HG02840 (cell line): ENCODE results near the gene PSG11.
"Not testable (repeated sequence)": the region's sequence is repeated elsewhere in the genome, so short reads cannot be mapped to it uniquely, and the experiment has no call there.

ENCODE experiments used
- ATAC-seq: cut with Tn5 transposase; IDR thresholded peaks from one replicate; pipeline ENCODE4 v1.9.1; 2021; ENCODE audit warnings: mild to moderate bottlenecking, moderate library complexity, moderate number of reproducible peaks; ENCODE audit not compliant: unreplicated experiment, low FRiP score

The PSG11 gene

GRCh38 chr19:42989851-42990250 lies 36.4 kb downstream of the PSG11 start:
- no peak for ATAC-seq

GRCh38 chr19:42989186-42989585 lies 37.1 kb downstream of the PSG11 start:
- not testable (repeated sequence) for ATAC-seq

- ATAC-seq = not testable (repeated sequence)
These were observed 38.1 kb downstream of the PSG11 start for GRCh38 chr19:42988206-42988605.

GRCh38 chr19:42985588-42985987 lies 40.7 kb downstream of the PSG11 start:
- ATAC-seq = no peak

- ATAC-seq = not testable (repeated sequence)
These were observed 44.2 kb downstream of the PSG11 start for GRCh38 chr19:42982111-42982510.

GRCh38 chr19:42971451-42971850 lies 54.8 kb downstream of the PSG11 start:
- not testable (repeated sequence) for ATAC-seq

- no peak for ATAC-seq
These were observed 61.1 kb downstream of the PSG11 start for GRCh38 chr19:42965176-42965575.

GRCh38 chr19:42961119-42961518 lies 65.2 kb downstream of the PSG11 start:
- ATAC-seq = no peak
